HG02938 (cell line): ENCODE results near the gene PPP2CA.
A peak's percentile ranks its signal among the peaks of the same experiment; 100 is the strongest.
"Not testable (repeated sequence)": the region's sequence is repeated elsewhere in the genome, so short reads cannot be mapped to it uniquely, and the experiment has no call there.

Source experiments
- ATAC-seq: cut with Tn5 transposase; IDR thresholded peaks from one replicate; pipeline ENCODE4 v1.9.1; 2021; ENCODE audit warnings: mild to moderate bottlenecking, moderate library complexity; ENCODE audit not compliant: unreplicated experiment

PPP2CA gene

DNA sequence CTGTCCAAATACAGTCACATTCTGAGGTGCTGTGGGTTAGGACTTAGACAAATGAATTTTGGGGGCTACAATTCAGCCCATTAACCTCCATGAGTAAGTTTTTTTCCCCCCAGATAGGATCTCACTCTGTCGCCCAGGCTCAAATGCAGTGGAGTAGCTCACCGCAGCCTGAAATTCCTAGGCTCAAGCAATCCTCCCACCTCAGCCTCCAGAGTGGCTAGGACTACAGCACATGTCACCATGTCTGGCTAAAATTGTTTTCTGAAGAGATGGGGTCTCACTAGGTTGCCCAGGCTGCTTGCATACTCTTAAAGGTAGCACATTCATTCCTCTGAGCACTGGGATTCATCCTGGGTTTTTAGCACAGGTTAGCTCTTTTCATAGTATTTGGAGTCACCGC lies 22.2 kb downstream of the PPP2CA start:
- no peak for ATAC-seq

GRCh38 chr5:134195666-134196065 lies 30.2 kb downstream of the PPP2CA start:
- ATAC-seq = no peak

DNA sequence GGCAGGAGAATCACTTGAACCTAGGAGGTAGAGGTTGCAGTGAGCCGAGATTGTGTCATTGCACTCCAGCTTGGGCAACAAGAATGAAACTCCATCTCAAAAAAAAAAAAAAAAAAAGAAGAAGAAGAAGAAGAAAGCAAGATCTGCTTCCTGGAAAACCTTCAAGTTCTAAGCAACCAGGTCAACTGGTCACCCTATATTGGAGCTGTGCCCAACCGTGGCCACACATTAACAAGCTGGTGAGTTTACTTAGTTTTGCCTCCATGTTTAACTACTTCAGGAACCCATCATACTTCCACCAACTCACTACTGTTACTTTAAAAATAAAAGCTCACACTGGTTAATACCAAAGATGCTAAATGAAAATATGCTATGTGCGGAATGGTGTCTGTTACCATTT lies 36.8 kb downstream of the PPP2CA start:
- ATAC-seq = no peak

- no peak for ATAC-seq
Observed at GRCh38 chr5:134188092-134188491, 37.8 kb downstream of the PPP2CA start.

DNA sequence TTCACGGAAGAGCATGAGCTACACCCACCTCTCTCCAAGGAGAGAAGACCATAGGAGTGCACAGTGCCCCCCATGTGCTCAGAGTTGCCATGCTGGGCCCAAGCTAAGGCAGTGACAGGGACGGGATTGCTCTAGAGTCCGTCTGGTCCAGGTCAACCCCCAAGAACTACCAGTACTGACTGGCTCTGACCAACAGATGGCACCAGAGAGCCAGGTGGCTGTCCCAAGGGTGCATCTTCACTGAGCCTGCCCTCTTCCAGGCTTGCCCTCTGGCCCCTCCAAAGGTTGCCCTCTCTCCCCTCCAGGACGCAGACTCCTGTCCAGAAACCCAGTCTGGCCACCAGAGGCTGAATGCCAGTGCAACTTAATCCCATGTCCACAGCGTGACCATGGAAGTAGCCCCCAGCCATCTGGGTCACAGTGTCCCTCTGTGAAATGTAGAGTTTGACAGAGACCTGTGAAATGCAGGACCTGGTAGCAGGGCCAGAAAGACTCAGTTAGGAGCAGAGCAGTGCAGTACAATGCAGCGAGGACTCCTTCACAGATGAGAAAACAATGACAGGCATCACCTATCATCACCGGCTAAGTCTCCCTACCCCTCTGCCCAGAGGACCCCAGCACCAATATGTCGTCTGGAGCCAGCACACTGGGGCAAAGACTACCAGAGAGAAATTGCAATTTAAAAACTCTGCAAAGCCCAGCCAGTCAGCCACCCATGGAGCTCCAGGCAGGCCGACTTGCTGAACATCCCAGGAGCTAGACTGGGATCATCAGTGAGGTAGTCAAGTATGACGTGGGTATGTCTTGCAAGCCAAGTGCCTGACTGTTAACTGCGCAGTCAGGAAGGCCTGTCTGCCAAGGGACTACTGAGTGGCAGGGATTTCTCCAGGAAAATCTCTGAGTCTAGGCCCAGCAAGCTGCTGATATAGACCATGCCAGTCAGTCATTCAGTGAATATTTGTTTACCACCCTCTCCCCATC lies 41.4 kb downstream of the PPP2CA start:
- ATAC-seq = no peak

DNA sequence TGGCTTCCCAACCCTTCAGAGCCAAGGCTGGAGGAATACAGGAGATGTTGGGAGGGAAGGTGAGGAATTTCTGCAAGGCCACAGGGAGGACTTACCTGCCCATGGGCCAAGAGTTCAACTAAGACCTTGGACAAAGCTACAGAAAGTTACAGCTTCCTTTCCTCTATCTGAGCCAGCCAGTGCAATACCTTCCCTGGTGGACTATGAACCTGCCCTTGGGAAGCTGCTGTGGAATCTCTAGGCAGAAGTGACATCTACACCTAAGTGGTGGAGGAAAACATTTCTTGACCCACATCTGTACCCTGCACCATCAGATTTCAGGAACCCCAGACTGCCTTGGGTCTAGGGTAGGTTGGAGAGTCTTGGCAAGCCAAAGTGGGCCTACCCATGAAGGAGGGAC lies 42.4 kb downstream of the PPP2CA start:
- ATAC-seq = no peak

- ATAC-seq = no peak
Observed at GRCh38 chr5:134178096-134178419, 47.8 kb downstream of the PPP2CA start.

- no peak for ATAC-seq
Observed at GRCh38 chr5:134177369-134178095, 48.3 kb downstream of the PPP2CA start.

DNA sequence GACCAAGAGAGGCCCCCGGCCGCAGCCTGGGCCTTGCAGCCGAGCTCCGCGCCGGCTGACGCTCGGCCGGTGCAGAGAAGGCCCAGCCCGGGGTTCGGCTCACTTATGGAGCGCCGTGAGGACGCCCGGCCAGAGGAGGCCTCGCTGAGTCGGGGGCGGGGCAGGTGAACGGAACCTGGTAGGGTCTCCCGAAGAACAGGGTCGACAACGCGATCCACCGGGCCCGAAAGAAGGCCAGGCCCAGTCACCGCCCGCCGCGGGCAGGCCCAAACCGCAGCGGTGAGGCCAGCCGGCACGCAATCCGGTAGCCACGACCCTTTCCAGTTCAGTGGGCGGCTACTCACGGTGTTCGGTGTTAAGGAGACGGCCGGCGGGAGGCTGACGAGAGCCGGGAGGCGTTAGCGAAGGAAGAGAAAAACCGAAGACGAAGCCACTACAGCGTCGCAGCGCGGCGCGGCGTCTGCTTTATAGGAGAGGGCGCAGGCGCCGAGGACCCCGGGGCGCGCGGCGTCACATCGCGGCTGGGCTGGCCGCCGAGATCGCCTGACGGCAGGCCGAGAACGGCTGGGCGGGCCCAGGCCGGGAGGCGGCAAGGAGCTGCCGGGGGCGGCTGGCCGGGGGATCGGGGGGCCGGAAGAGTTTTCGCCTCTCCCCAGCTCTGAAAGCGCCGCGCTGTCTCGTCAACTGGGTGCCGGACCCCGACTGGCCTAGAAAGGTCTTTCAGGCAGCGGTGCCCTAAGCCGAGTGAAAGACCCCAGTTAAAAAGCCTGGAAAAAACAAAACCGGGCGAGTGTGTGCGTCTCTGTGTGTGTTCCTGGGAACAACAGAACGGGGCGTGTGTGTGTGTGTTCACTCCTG lies 49.1 kb downstream of the PPP2CA start, which contains the start of gene SKP1:
Gene SKP1, minus strand, starts transcription at position 440 of the 858 bp plus-strand sequence. CDS start 2,928 bp downstream, outside the sequence.
- ATAC-seq = peak; percentile 74

DNA sequence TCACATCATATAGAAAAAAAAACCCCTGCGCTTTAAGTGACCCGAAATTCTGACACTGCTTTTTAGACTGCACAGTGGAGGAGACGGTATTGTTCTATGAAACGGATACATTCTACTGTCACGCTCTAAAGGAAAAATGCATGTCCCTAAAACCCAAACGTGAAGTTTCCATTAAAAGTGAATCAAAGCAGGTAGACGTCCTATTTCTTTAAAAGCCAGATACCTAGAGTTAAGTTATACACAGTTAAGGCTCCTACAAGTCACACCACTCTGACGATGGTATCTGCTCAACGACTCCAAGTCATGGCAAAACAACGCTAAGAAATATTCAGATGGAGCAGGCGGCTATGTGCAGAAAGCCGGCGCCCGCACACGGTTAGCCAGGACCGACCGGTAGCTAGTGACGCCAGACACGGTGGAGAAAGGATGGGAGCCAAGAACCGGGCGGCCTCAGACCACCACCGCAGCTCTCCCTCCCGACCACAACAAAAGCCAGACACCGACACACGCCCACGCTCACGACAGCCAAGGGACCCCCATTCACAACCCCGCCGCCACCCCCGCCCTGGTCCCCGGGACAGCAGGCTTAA lies 49.9 kb downstream of the PPP2CA start:
- ATAC-seq = peak; percentile 14

- no peak for ATAC-seq
Observed at GRCh38 chr5:134174841-134175839, 50.7 kb downstream of the PPP2CA start.

- ATAC-seq = no peak
Observed at GRCh38 chr5:134171972-134172371, 53.9 kb downstream of the PPP2CA start.

GRCh38 chr5:134162592-134162991 lies 63.3 kb downstream of the PPP2CA start:
- no peak for ATAC-seq

DNA sequence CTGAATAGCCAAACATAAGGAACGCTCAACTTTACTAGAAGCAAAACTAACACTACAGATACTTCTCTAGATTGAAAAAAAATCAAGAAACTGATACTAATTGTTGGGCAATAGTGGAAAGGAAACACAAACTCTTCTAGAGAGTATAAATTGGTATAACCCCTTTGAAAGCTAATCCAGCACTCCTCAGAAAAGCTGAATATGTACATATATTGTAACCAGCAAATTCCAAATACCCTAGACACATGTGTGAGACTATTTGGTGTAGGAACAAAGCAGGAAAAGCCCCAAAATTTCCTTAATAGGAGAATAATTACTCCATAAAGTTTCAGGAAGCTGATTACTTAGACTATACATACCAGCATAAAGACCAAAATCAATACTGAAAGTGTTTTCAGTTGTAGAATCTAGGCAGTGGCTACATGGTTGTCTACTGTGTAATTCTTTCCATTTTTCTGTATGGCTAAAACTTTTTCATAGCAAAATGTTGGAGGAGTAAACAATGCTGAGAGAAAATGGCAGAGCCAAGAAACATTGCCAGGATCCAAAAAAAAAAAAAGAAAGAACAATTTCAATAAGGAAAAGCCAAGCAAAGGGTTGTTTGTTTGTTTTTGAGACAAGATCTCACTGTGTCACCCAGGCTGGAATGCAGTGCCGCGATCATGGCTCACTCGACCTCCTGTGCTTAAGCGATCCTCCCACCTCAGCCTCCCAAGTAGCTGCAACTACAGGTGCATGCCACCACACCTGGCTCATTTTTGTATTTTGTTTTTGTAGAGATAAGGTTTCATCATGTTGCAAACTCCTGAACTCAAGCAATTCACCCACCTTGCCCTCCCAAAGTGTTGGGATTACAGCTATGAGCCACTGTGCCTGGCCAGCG lies 64.1 kb downstream of the PPP2CA start:
- ATAC-seq = no peak

DNA sequence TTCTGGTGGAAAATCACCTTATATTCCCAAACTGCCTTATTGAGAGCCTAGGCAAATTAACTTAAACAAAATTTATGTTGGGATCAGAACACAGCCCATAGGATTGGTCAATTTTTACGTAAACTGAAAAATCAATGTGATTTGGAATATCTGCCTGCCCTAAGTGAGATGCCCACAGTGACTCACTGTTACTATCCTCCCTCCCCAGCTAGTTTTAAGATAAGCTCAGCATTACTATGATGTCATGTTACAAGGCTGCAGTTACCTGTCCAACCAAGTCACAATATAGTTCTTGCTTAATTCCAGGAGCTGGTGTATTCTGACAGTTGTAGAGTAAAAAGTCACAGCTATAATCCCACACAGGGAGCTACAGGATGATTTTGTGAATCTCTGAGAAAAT lies 72.2 kb downstream of the PPP2CA start:
- ATAC-seq = no peak

DNA sequence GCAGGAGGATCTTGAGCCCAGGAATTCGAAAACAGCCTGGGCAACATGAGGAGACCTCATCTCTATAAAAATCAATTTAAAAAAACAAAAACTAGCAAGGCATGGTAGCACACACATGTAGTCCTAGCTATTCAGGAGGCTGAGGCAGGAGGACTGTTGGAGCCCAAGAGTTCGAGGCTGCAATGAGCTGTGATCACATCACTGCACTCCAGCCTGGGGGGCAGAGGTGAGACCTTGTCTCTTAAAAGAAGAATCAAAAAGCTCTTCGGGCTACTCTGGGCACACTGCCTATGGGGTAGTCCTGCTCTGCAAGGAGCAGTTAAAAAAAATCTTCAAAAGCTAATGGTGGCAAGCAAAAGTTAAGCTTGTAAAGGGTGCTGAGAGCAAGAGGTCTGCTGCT lies 72.6 kb downstream of the PPP2CA start:
- ATAC-seq = no peak

GRCh38 chr5:134152173-134152832 lies 73.6 kb downstream of the PPP2CA start:
- not testable (repeated sequence) for ATAC-seq

DNA sequence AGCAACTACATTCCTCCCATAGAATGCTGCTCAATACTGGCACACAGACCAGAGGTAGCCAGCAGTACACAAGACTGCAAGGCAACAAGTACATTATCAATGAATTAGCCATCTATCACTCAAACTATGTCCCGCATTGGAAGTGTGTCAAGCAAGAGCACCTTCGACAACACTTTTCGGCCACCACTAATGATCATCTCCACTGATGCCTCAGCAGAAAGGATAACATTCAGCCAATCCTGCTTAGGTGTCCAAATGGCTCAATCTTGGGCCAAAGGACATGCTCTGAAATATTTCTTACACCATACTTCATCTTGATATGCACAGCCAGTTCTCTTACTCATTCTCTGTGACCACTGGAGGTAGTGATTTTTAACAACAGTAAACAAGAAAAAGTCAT lies 74.2 kb downstream of the PPP2CA start:
- no peak for ATAC-seq
